GM12878 (cell line): ENCODE results near the gene CYP2U1. TPM values are rescaled to one million over a fixed set of nuclear protein-coding genes. Genes with fewer than 3 reads are reported as not detected.

Experiments
- ATAC-seq: fragments of 200-7000 bp; cut with Tn5 transposase; 3 replicates; pipeline ENCODE4 v1.9.1; 2020; ENCODE audit warnings: mild to moderate bottlenecking, moderate library complexity
- BruUV-seq: library from RNA; stranded (reverse); fragments of 400-500 nt; replicated peaks from 2 replicates; lab custom pipeline; 2021; lab: Mats Ljungman, UMichigan
- CTCF ChIA-PET: fragments of 300-600 bp; sonication (Branson Sonifier 250); formaldehyde crosslinking; extraction: SDS; loops from one replicate; lab custom pipeline; 2021; ENCODE audit warnings: inconsistent platforms; lab: Yijun Ruan, JAX
- POLR2A ChIA-PET: fragments of 350-600 bp; formaldehyde crosslinking; extraction: SDS; loops from one replicate; lab custom pipeline; 2021; ENCODE audit warnings: inconsistent platforms; lab: Charles Lee
- RAD21 ChIA-PET: fragments of 300-600 bp; sonication (Branson Sonifier 250); formaldehyde crosslinking; loops from one replicate; lab custom pipeline; 2023; ENCODE audit warnings: antibody characterized with exemption; ENCODE audit not compliant: unreplicated experiment; lab: Charles Lee
- SMC1A ChIA-PET: fragments of 300-600 bp; sonication (Branson Sonifier 250); formaldehyde crosslinking; loops from one replicate; lab custom pipeline; 2023; ENCODE audit not compliant: unreplicated experiment, uncharacterized antibody; lab: Charles Lee
- DNase-seq: peaks from one replicate; pipeline ENCODE4 v3.0.0-alpha.2; 2011; ENCODE audit warnings: low read depth, low spot score
- FAIRE-seq: peaks from 3 replicates; lab custom pipeline; 2011; peaks lifted over from hg19 to GRCh38; lab: Jason Lieb, UNC
- H2AFZ ChIP-seq: 2 replicates; pipeline ENCODE4 v1.6.0; 2011; ENCODE audit warnings: low read depth, low read length, control low read depth; ENCODE audit not compliant: control insufficient read depth
- H3K27ac ChIP-seq: 2 replicates; pipeline ENCODE4 v1.5.1; 2011; ENCODE audit warnings: control low read depth; ENCODE audit not compliant: control insufficient read depth, insufficient read depth
- H3K27me3 ChIP-seq, 2 experiments: replicated peaks in 1 of 2; 2 replicates each; pipeline versions ENCODE4 v1.6.0 to v1.6.1; 2011; ENCODE audit warnings: low read length in 1 of 2; ENCODE audit not compliant: control insufficient read depth in 2 of 2, insufficient read depth in 2 of 2
- H3K36me3 ChIP-seq, 2 experiments: 2 replicates each; pipeline ENCODE4 v1.5.1; 2011; ENCODE audit warnings: low read length in 1 of 2; ENCODE audit not compliant: control insufficient read depth in 2 of 2, insufficient read depth in 2 of 2
- H3K4me1 ChIP-seq: 2 replicates; pipeline ENCODE4 v1.6.1; 2011; ENCODE audit warnings: mild to moderate bottlenecking, low read length, moderate library complexity, mixed read lengths; ENCODE audit not compliant: control insufficient read depth, insufficient read depth
- H3K4me2 ChIP-seq: 2 replicates; pipeline ENCODE4 v1.6.0; 2011; ENCODE audit warnings: control low read depth; ENCODE audit not compliant: control insufficient read depth, insufficient read depth
- H3K4me3 ChIP-seq: fragments of 200-600 bp; sonication (generic); 2 replicates; pipeline ENCODE4 v1.5.1; 2016
- H3K79me2 ChIP-seq: 2 replicates; pipeline ENCODE4 v1.6.0; 2011; ENCODE audit warnings: low read length; ENCODE audit not compliant: control insufficient read depth, insufficient read depth
- H3K9ac ChIP-seq: 2 replicates; pipeline ENCODE4 v1.8.0; 2011; ENCODE audit warnings: low read length, control low read depth, mixed read lengths; ENCODE audit not compliant: control insufficient read depth, insufficient read depth
- H3K9me3 ChIP-seq: replicated peaks from 3 replicates; pipeline ENCODE4 v1.5.1; 2011; ENCODE audit warnings: mild to moderate bottlenecking, low read length; ENCODE audit not compliant: control insufficient read depth, insufficient read depth
- H4K20me1 ChIP-seq: 2 replicates; pipeline ENCODE4 v1.6.0; 2011; ENCODE audit not compliant: control insufficient read depth, insufficient read depth
- CHD4 ChIP-seq: fragments of 200-600 bp; sonication (generic); IDR thresholded peaks from 2 replicates; pipeline ENCODE4 v1.6.1; 2016; ENCODE audit warnings: mild to moderate bottlenecking
- CUX1 ChIP-seq: IDR thresholded peaks from 2 replicates; pipeline ENCODE4 v1.6.1; 2012; ENCODE audit warnings: improper control_type of control experiment, low read depth, low read length; ENCODE audit not compliant: insufficient replicate concordance
- FOS ChIP-seq: IDR thresholded peaks from 3 replicates; pipeline ENCODE4 v1.6.1; 2011; ENCODE audit warnings: borderline replicate concordance; ENCODE audit not compliant: insufficient read length; ENCODE audit errors: extremely low read depth
- FOXK2 ChIP-seq: fragments of 450-650 bp; IDR thresholded peaks from 2 replicates; pipeline ENCODE4 v1.6.1; 2017; ENCODE audit warnings: mild to moderate bottlenecking, moderate library complexity
- IRF5 ChIP-seq: fragments of 450-650 bp; IDR thresholded peaks from 2 replicates; pipeline ENCODE4 v1.6.1; 2017; ENCODE audit warnings: borderline replicate concordance
- KLF5 ChIP-seq: fragments of 450-650 bp; IDR thresholded peaks from 2 replicates; pipeline ENCODE4 v1.6.1; 2014; ENCODE audit warnings: mild to moderate bottlenecking; ENCODE audit not compliant: partially characterized antibody
- PML ChIP-seq: IDR thresholded peaks from 2 replicates; pipeline ENCODE4 v1.6.1; 2012; ENCODE audit warnings: low read length, inconsistent platforms
- POLR2AphosphoS5 ChIP-seq: IDR thresholded peaks from 2 replicates; pipeline ENCODE4 v1.6.1; 2011; ENCODE audit warnings: mild to moderate bottlenecking, low read length, inconsistent platforms
- RELB ChIP-seq: fragments of 450-650 bp; IDR thresholded peaks from 2 replicates; pipeline ENCODE4 v1.6.1; 2017; ENCODE audit warnings: low read depth, mild to moderate bottlenecking, moderate library complexity
- SMC3 ChIP-seq: IDR thresholded peaks from 2 replicates; pipeline ENCODE4 v1.6.1; 2011; ENCODE audit warnings: low read length, improper control_type of control experiment, borderline replicate concordance
- TAF1 ChIP-seq: IDR thresholded peaks from 2 replicates; pipeline ENCODE4 v1.6.1; 2011; ENCODE audit warnings: mild to moderate bottlenecking, low read depth, low read length, borderline replicate concordance
- TCF7 ChIP-seq: IDR thresholded peaks from 2 replicates; pipeline ENCODE4 v1.6.1; 2014; ENCODE audit warnings: antibody characterized with exemption, borderline replicate concordance
- in situ Hi-C: fragments of 300-500 bp; cut with MboI; formaldehyde crosslinking; loops from 9 replicates; pipeline ENCODE4 v1.14.3; 2018; ENCODE audit warnings: mixed read lengths
- intact Hi-C: fragments of 100-400 bp; cut with micrococcal nuclease; formaldehyde crosslinking; loops from one replicate; pipeline ENCODE4 v1.14.2; 2022; ENCODE audit not compliant: unreplicated experiment
- polyA plus RNA-seq, 11 experiments: library from polyadenylated mRNA; depleted of rRNA in 4 of 11; unstranded in 6 of 11; stranded (reverse) in 5 of 11; fragments of >200 nt; fragmentation: Nextera tagmentation in 4 of 11; fragmentation: Illumina TruSeq in 1 of 11; extraction: Ambion mirVana in 4 of 11; extraction: Trizol in 1 of 11; gene quantifications; 1 replicate in 1 of 11; 2 replicates in 10 of 11; pipeline versions ENCODE4 v1.2.1 to v1.2.3, GENCODE V29; 2011 to 2016; ENCODE audit warnings: inconsistent platforms in 2 of 11, missing spikeins in 2 of 11, low read depth in 1 of 11
- total RNA-seq, 4 experiments: library from RNA; depleted of rRNA in 3 of 4; stranded (reverse); fragments of >200 nt in 3 of 4; fragmentation: Illumina TruSeq in 1 of 4; extraction: Trizol in 1 of 4; gene quantifications; 2 replicates each; pipeline versions ENCODE4 v1.2.1 to v1.2.3, GENCODE V29; 2013 to 2021

The CYP2U1 gene
- total and polyA plus RNA-seq, 10 of the 15 experiments (the other 5 are each of a cell fraction or from before 2014, with no cell fraction given): 0.41 to 3.4 (median 2.9) TPM

GRCh38 chr4:107885865-107886264 lies 45.5 kb upstream of the CYP2U1 start:
- no peaks in the 10 kb centered on the region for H4K20me1 ChIP-seq
- POLR2A ChIA-PET: no interaction called here
- no peak for FAIRE-seq
- no peak for ATAC-seq
- SMC1A ChIA-PET: no interaction called here
- H3K9ac ChIP-seq: no peak overlapping the region
- H3K79me2 ChIP-seq: no peaks in the 10 kb centered on the region
- no peak for TF ChIP-seq TAF1
- TF ChIP-seq CUX1: no peak
- no peak for TF ChIP-seq FOXK2
- no peak for TF ChIP-seq PML
- no peak for TF ChIP-seq CHD4
- TF ChIP-seq POLR2AphosphoS5: no peak
- no peak for TF ChIP-seq KLF5
- no peak for TF ChIP-seq TCF7
- TF ChIP-seq FOS: no peak
- no peak for TF ChIP-seq SMC3
- TF ChIP-seq IRF5: no peak
- TF ChIP-seq RELB: no peak
- CTCF ChIA-PET: interaction anchor here (1.5 kb wide), 1 partner anchor 128 kb away, joined by 4 read pairs; no protein-coding TSS in a partner anchor
- in situ Hi-C loops (no loop called here), intact Hi-C loops (no loop called here)
- peaks cover 2% of the 10 kb centered on the region; the same call in 1 of the 3 replicates for H3K9me3 ChIP-seq
- no peak for DNase-seq
- no peak overlapping the region for H3K4me2 ChIP-seq
- no TSS peak for BruUV-seq
- H3K4me3 ChIP-seq: no peak overlapping the region
- no peak overlapping the region for H3K27ac ChIP-seq
- H3K27me3 ChIP-seq: no peaks in the 10 kb centered on the region
- H3K4me1 ChIP-seq: no peaks in the 10 kb centered on the region
- no peak overlapping the region for H2AFZ ChIP-seq
- H3K36me3 ChIP-seq: no peaks in the 10 kb centered on the region
- RAD21 ChIA-PET: interaction anchor here (0.5 kb wide), 1 partner anchor 16 kb away, joined by 3 read pairs; no protein-coding TSS in a partner anchor
